ENCODE results near the gene ZNF594.
"Not testable (repeated sequence)": the region's sequence is repeated elsewhere in the genome, so short reads cannot be mapped to it uniquely, and the experiment has no call there.

The ZNF594 gene

GRCh38 chr17:5134571-5134970 is 57.1 kb downstream of the ZNF594 start:
- not testable (repeated sequence) for H3K79me2 ChIP-seq (ENCODE audit: low read length); H4K20me1 ChIP-seq (ENCODE audit: insufficient read depth, low read length); H3K27ac ChIP-seq (ENCODE audit: low read length)

GRCh38 chr17:5133961-5134360 is 57.7 kb downstream of the ZNF594 start:
- H3K9ac ChIP-seq (ENCODE audit: low read length); H3K4me2 ChIP-seq (ENCODE audit: low read length); H3K9me3 ChIP-seq (ENCODE audit: insufficient read depth, low read length); H3K27me3 ChIP-seq (ENCODE audit: low read depth, low read length); H3K27ac ChIP-seq (ENCODE audit: low read length); H3K4me1 ChIP-seq (ENCODE audit: low read length); H3K79me2 ChIP-seq (ENCODE audit: low read length); H3K36me3 ChIP-seq (replicated peaks; ENCODE audit: low read depth, low read length); H3K4me3 ChIP-seq (ENCODE audit: low read length); H4K20me1 ChIP-seq (ENCODE audit: insufficient read depth, low read length); H2AFZ ChIP-seq (ENCODE audit: low read depth, low read length): not testable (repeated sequence)

More at GRCh38 chr17:5134571-5134970, 57.1 kb downstream of the ZNF594 start:
- not testable (repeated sequence) for H3K4me2 ChIP-seq (ENCODE audit: low read length); H2AFZ ChIP-seq (ENCODE audit: low read depth, low read length); H3K4me1 ChIP-seq (ENCODE audit: low read length); H3K4me3 ChIP-seq (ENCODE audit: low read length); H3K36me3 ChIP-seq (replicated peaks; ENCODE audit: low read depth, low read length); H3K27me3 ChIP-seq (ENCODE audit: low read depth, low read length); H3K9me3 ChIP-seq (ENCODE audit: insufficient read depth, low read length); H3K9ac ChIP-seq (ENCODE audit: low read length)

- H3K9ac ChIP-seq (ENCODE audit: low read length): no peak overlapping the region
- no peaks in the 10 kb centered on the region for H3K79me2 ChIP-seq (ENCODE audit: low read length)
- no peak for TF ChIP-seq CTCF (IDR thresholded peaks at IDR 0.05; ENCODE audit: low read depth, low read length)
- no peaks in the 10 kb centered on the region for H3K9me3 ChIP-seq (ENCODE audit: insufficient read depth, low read length)
- no peaks in the 10 kb centered on the region for H3K4me1 ChIP-seq (ENCODE audit: low read length)
- no peak overlapping the region for H2AFZ ChIP-seq (ENCODE audit: low read depth, low read length)
- H3K4me3 ChIP-seq (ENCODE audit: low read length): no peak overlapping the region
- H4K20me1 ChIP-seq (ENCODE audit: insufficient read depth, low read length): no peaks in the 10 kb centered on the region
- H3K27ac ChIP-seq (ENCODE audit: low read length): no peak overlapping the region
- H3K4me2 ChIP-seq (ENCODE audit: low read length): no peak overlapping the region
- H3K27me3 ChIP-seq (ENCODE audit: low read depth, low read length): no peaks in the 10 kb centered on the region
- H3K36me3 ChIP-seq (replicated peaks; ENCODE audit: low read depth, low read length): no peaks in the 10 kb centered on the region
Measured at GRCh38 chr17:5133311-5133710, 58.4 kb downstream of the ZNF594 start.

GRCh38 chr17:5132503-5133225 is 59.0 kb downstream of the ZNF594 start:
- not testable (repeated sequence) for H3K27me3 ChIP-seq (ENCODE audit: low read depth, low read length); H4K20me1 ChIP-seq (ENCODE audit: insufficient read depth, low read length); H3K9ac ChIP-seq (ENCODE audit: low read length); H3K4me1 ChIP-seq (ENCODE audit: low read length); H3K79me2 ChIP-seq (ENCODE audit: low read length); H3K36me3 ChIP-seq (replicated peaks; ENCODE audit: low read depth, low read length); H3K27ac ChIP-seq (ENCODE audit: low read length); H3K4me3 ChIP-seq (ENCODE audit: low read length); H2AFZ ChIP-seq (ENCODE audit: low read depth, low read length); H3K9me3 ChIP-seq (ENCODE audit: insufficient read depth, low read length); H3K4me2 ChIP-seq (ENCODE audit: low read length)

- H2AFZ ChIP-seq (ENCODE audit: low read depth, low read length); H3K4me2 ChIP-seq (ENCODE audit: low read length); H4K20me1 ChIP-seq (ENCODE audit: insufficient read depth, low read length); H3K4me3 ChIP-seq (ENCODE audit: low read length); H3K27ac ChIP-seq (ENCODE audit: low read length); H3K4me1 ChIP-seq (ENCODE audit: low read length); H3K9ac ChIP-seq (ENCODE audit: low read length); H3K36me3 ChIP-seq (replicated peaks; ENCODE audit: low read depth, low read length); H3K27me3 ChIP-seq (ENCODE audit: low read depth, low read length); H3K79me2 ChIP-seq (ENCODE audit: low read length); H3K9me3 ChIP-seq (ENCODE audit: insufficient read depth, low read length): not testable (repeated sequence)
Measured at GRCh38 chr17:5131799-5132502, 59.7 kb downstream of the ZNF594 start.

- Histone ChIP-seq H3K79me2 (ENCODE audit: low read length) (no peaks in the 10 kb centered on the region), H3K36me3 (replicated peaks; ENCODE audit: low read depth, low read length) (no peaks in the 10 kb centered on the region), H4K20me1 (ENCODE audit: insufficient read depth, low read length) (no peaks in the 10 kb centered on the region), H3K27me3 (ENCODE audit: low read depth, low read length) (no peaks in the 10 kb centered on the region), H3K27ac (ENCODE audit: low read length) (no peak overlapping the region), H3K4me3 (ENCODE audit: low read length) (no peak overlapping the region), H3K9me3 (ENCODE audit: insufficient read depth, low read length) (no peaks in the 10 kb centered on the region), H3K9ac (ENCODE audit: low read length) (no peak overlapping the region), H2AFZ (ENCODE audit: low read depth, low read length) (no peak overlapping the region), H3K4me1 (ENCODE audit: low read length) (no peaks in the 10 kb centered on the region), H3K4me2 (ENCODE audit: low read length) (no peak overlapping the region)
- TF ChIP-seq EZH2phosphoT487 (IDR thresholded peaks at IDR 0.05; ENCODE audit: low read depth) (no peak), CTCF (IDR thresholded peaks at IDR 0.05; ENCODE audit: low read depth, low read length) (no peak)
Measured at GRCh38 chr17:5131146-5131715, 60.4 kb downstream of the ZNF594 start.

- not testable (repeated sequence) for H4K20me1 ChIP-seq (ENCODE audit: insufficient read depth, low read length); H3K4me2 ChIP-seq (ENCODE audit: low read length); H3K27ac ChIP-seq (ENCODE audit: low read length)
Measured at GRCh38 chr17:5130687-5131086, 61.0 kb downstream of the ZNF594 start.

GRCh38 chr17:5130261-5130660 is 61.4 kb downstream of the ZNF594 start:
- not testable (repeated sequence) for H4K20me1 ChIP-seq (ENCODE audit: insufficient read depth, low read length); H3K36me3 ChIP-seq (replicated peaks; ENCODE audit: low read depth, low read length); H2AFZ ChIP-seq (ENCODE audit: low read depth, low read length); H3K27ac ChIP-seq (ENCODE audit: low read length); H3K9me3 ChIP-seq (ENCODE audit: insufficient read depth, low read length); H3K27me3 ChIP-seq (ENCODE audit: low read depth, low read length); H3K79me2 ChIP-seq (ENCODE audit: low read length); H3K4me2 ChIP-seq (ENCODE audit: low read length); H3K9ac ChIP-seq (ENCODE audit: low read length); H3K4me3 ChIP-seq (ENCODE audit: low read length); H3K4me1 ChIP-seq (ENCODE audit: low read length)

More at GRCh38 chr17:5130687-5131086, 61.0 kb downstream of the ZNF594 start:
- H3K4me3 ChIP-seq (ENCODE audit: low read length); H2AFZ ChIP-seq (ENCODE audit: low read depth, low read length); H3K9ac ChIP-seq (ENCODE audit: low read length); H3K4me1 ChIP-seq (ENCODE audit: low read length); H3K27me3 ChIP-seq (ENCODE audit: low read depth, low read length); H3K79me2 ChIP-seq (ENCODE audit: low read length); H3K36me3 ChIP-seq (replicated peaks; ENCODE audit: low read depth, low read length); H3K9me3 ChIP-seq (ENCODE audit: insufficient read depth, low read length): not testable (repeated sequence)

Measured in OCI-LY3 (cell line).